Memory B cell (primary cell): ENCODE data around the gene TULP4.
"Not testable (repeated sequence)": the region's sequence is repeated elsewhere in the genome, so short reads cannot be mapped to it uniquely, and the experiment has no call there.

Source experiments
- ATAC-seq: fragments of 150-1000 bp; cut with Tn5 transposase; 2 replicates; pipeline ENCODE4 v1.10.0; 2021; ENCODE audit warnings: low read depth, mild to moderate bottlenecking, moderate library complexity
- DNase-seq, 2 donors: peaks; one replicate each; pipeline ENCODE4 v3.0.0; 2022; ENCODE audit warnings: low spot score in 2 of 2
- H3K27ac Mint-ChIP-seq: one replicate; pipeline ENCODE4 v1.8.0; 2022; ENCODE audit warnings: mild to moderate bottlenecking, moderate library complexity, mixed read lengths
- H3K27me3 Mint-ChIP-seq: one replicate; pipeline ENCODE4 v1.8.0; 2022; ENCODE audit warnings: mixed read lengths
- H3K36me3 Mint-ChIP-seq: one replicate; pipeline ENCODE4 v1.8.0; 2022; ENCODE audit warnings: mild to moderate bottlenecking, mixed read lengths
- H3K4me1 Mint-ChIP-seq: one replicate; pipeline ENCODE4 v1.8.0; 2022; ENCODE audit warnings: mixed read lengths
- H3K4me3 Mint-ChIP-seq: one replicate; pipeline ENCODE4 v1.8.0; 2022; ENCODE audit warnings: mild to moderate bottlenecking, moderate library complexity, mixed read lengths
- H3K9me3 Mint-ChIP-seq: one replicate; pipeline ENCODE4 v1.8.0; 2022; ENCODE audit warnings: mixed read lengths

TULP4 gene

DNA sequence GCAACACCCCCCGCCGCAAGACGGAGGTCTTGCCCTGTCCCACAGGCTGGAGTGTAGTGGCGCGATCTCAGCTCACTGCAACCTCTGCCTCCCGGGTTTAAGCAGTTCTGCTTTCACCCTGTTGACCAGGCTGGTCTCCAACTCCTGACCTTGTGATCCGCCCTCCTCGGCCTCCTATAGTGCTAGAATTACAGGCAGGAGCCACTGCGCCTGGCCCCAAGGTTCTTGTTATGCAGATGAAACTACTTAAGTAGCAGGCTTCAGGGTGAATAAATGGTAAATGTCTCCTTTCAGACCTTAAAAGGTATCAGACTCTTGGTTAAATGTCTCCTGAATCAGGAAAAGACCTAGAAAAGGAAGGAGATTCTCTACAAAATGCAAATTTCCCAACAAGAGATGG is 152.2 kb downstream of the TULP4 start:
- Mint-ChIP-seq H3K27ac (no peak overlapping the region), H3K4me1 (no peaks in the 10 kb centered on the region), H3K36me3 (peaks cover 45% of the 10 kb centered on the region), H3K4me3 (no peak overlapping the region), H3K9me3 (no peaks in the 10 kb centered on the region), H3K27me3 (no peaks in the 10 kb centered on the region)
- ATAC-seq, result no peak
- no peak for DNase-seq

DNA sequence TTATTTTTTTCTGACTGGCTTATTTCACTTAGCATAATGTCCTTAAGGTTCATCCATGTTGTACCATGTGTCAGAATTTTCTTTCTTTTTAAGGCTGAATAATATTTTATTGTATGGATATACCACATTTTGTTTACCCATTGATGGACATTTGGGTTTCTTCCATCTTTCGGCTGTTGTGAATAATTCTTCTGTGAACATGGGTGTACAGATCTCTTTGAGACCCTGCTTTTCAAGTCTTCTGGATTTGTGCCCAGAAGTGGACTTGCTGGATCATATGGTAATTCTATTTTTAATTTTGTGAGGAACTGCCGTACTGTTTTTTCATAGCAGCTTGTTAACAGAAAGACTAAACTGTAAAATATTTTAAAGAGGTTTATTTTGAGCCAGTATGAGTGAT is 153.0 kb downstream of the TULP4 start:
- DNase-seq (no peak), ATAC-seq (no peak)
- Mint-ChIP-seq H3K4me3 (no peak overlapping the region), H3K36me3 (peaks cover 45% of the 10 kb centered on the region), H3K9me3 (no peaks in the 10 kb centered on the region), H3K4me1 (no peaks in the 10 kb centered on the region), H3K27ac (no peak overlapping the region), H3K27me3 (no peaks in the 10 kb centered on the region)

DNA sequence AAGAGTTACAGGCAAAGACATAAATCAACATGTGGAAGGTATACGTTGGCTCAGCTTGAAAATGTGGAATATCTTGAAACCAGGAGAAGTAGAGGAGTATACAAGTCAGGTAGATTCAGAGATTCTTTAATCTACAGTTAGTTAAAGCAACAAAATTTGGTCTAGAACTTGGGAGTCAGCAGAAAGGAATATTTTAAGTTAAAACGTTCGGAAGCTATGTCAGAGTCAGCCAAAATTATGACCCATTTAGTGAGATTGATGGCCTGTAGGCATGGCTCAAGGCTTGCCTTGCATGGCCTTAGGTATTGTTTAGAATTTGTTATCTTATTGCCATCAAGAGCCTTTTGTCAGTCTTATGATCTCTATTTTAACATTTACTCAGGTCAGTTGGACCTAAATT is 153.5 kb downstream of the TULP4 start:
- no peaks in the 10 kb centered on the region for H3K27me3 Mint-ChIP-seq
- no peak for ATAC-seq
- no peak overlapping the region for H3K27ac Mint-ChIP-seq
- H3K9me3 Mint-ChIP-seq, result no peaks in the 10 kb centered on the region
- no peak for DNase-seq
- peaks cover 46% of the 10 kb centered on the region for H3K36me3 Mint-ChIP-seq
- no peak overlapping the region for H3K4me3 Mint-ChIP-seq
- peaks cover 2% of the 10 kb centered on the region for H3K4me1 Mint-ChIP-seq

DNA sequence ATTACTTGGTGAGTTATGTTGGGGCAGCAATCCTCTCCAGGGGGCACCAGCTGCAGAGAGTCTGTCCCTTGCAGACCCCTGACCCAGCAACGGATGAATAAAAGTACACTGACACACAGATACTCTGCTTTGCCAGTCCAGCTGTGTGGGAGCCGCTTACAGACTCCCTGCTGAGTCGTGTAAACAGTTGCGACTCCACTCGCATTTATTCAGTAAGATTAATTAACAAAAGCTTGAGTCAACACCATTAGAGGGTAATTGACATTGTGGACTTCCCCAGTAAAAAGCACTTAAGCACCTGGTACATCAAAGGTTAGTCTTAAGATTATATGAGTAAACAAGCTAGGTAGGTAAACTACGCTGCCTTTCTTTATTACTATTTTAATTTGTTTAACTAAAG is 155.7 kb downstream of the TULP4 start:
- Mint-ChIP-seq H3K4me1 (peaks cover 9% of the 10 kb centered on the region), H3K4me3 (no peak overlapping the region), H3K9me3 (no peaks in the 10 kb centered on the region), H3K27me3 (no peaks in the 10 kb centered on the region), H3K27ac (no peak overlapping the region), H3K36me3 (peaks cover 43% of the 10 kb centered on the region)
- DNase-seq, result no peak
- ATAC-seq, result no peak

DNA sequence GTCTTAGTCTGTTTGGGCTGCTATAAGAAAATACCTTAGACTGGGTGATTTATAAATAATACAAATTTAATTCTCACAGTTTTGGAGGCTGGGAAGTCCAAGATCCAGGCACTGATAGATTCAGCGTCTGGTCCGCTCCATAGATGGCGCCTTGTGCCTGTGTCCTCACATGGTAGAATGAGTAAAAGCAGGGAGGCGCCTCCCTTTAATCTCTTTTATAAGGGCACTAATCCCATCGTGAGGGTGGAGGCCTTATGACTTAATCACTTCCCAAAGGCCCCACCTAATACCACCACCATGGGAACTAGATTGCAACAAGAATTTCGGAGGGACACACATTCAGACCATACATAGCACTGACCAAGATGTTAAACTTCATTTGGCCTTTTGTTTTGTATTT is 156.4 kb downstream of the TULP4 start:
- H3K27me3 Mint-ChIP-seq, result no peaks in the 10 kb centered on the region
- ATAC-seq, result no peak
- peaks cover 9% of the 10 kb centered on the region for H3K4me1 Mint-ChIP-seq
- H3K9me3 Mint-ChIP-seq, result no peaks in the 10 kb centered on the region
- no peak for DNase-seq
- H3K4me3 Mint-ChIP-seq, result no peak overlapping the region
- H3K36me3 Mint-ChIP-seq, result peaks cover 39% of the 10 kb centered on the region
- no peak overlapping the region for H3K27ac Mint-ChIP-seq

DNA sequence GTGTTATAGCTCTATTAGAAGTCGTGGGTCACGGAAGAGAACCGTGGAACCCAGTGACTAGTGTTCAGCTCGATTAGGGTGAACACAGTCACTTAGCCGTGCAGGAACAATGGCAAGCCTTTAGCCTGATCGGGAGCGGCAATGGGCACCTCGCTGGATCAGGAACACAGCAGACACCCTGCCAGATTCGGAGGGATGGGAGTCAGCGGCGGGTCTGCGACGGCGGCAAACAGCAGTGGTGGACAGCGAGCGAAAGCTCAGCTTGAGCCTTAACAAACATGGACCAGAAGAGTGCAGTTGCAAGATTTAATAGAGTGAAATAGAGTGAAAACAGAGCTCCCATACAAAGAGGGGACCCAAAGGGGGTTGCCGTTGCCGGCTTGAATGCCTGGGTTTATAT is 157.8 kb downstream of the TULP4 start:
- ATAC-seq, H3K27ac Mint-ChIP-seq, DNase-seq, H3K4me3 Mint-ChIP-seq, H3K27me3 Mint-ChIP-seq, H3K9me3 Mint-ChIP-seq: not testable (repeated sequence)
- peaks cover 11% of the 10 kb centered on the region for H3K4me1 Mint-ChIP-seq
- peaks cover 31% of the 10 kb centered on the region for H3K36me3 Mint-ChIP-seq

DNA sequence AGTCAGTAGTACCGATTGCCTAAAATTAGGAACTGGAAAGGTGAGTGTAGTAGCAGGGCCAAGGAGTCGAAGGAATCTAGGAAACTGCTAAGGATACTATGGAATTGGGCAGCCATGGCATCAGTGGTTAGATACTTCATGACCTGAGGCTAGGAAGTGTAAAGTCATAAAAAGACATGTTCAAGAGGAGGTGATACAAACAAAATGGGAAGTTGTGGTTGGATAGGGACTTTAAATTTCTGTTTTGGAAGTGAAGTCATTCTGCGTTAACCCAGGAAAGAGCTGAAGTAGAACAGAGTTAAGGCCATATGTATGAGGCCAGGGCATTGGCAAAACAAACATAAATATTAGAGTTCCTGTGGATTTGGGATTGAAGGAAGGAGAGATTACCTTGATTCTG is 159.1 kb downstream of the TULP4 start:
- no peaks in the 10 kb centered on the region for H3K9me3 Mint-ChIP-seq
- DNase-seq, result no peak
- H3K27me3 Mint-ChIP-seq, result no peaks in the 10 kb centered on the region
- peak overlapping the region; percentile 5 for H3K27ac Mint-ChIP-seq
- peaks cover 23% of the 10 kb centered on the region for H3K4me1 Mint-ChIP-seq
- ATAC-seq, result peak; percentile 24
- no peak overlapping the region for H3K4me3 Mint-ChIP-seq
- H3K36me3 Mint-ChIP-seq, result peaks cover 24% of the 10 kb centered on the region

DNA sequence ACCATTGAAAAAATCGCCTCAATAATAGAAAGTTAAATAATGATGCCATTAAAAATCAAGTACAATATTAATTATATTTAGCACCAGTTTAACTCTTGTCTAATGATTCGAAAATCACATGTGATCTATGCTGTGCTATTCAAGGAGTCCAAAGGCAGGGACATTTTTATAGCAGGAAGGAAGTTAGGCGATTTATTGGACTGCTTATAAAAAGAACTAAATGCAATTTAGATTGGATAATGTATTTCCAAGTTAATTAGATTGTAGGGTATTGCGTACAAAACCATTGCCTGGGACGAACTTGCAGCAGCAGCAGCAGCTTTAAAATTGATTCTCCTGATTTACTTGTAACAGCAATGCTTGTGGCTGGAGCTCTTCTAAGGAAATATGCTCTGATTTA is 160.2 kb downstream of the TULP4 start:
- Mint-ChIP-seq H3K4me1 (peaks cover 29% of the 10 kb centered on the region), H3K27ac (no peak overlapping the region), H3K27me3 (no peaks in the 10 kb centered on the region), H3K9me3 (no peaks in the 10 kb centered on the region), H3K36me3 (peaks cover 28% of the 10 kb centered on the region), H3K4me3 (no peak overlapping the region)
- DNase-seq, result no peak
- no peak for ATAC-seq

DNA sequence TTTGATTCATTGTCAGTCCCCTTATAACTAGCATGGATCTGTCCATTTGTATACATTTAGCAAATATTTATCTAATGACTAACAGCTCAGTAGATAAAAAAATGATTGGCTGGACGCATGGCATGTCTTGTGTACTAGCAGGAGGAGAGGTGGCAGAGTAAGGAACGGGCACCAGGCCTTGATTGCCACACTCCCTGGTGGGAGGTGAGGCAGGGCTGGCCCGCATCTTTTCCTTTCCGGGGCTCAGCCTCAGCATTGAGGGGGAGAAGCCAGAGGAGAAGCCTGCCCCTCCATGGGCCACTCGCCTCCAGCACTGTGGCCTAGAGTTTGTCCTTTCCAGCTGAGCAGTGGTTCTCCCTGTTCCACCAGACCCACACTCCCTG is 162.7 kb downstream of the TULP4 start:
- Mint-ChIP-seq H3K9me3 (no peaks in the 10 kb centered on the region), H3K27me3 (no peaks in the 10 kb centered on the region), H3K4me3 (peak overlapping the region; percentile 53), H3K4me1 (peaks cover 29% of the 10 kb centered on the region), H3K36me3 (peaks cover 24% of the 10 kb centered on the region), H3K27ac (no peak overlapping the region)
- ATAC-seq, result no peak
- DNase-seq, result no peak

DNA sequence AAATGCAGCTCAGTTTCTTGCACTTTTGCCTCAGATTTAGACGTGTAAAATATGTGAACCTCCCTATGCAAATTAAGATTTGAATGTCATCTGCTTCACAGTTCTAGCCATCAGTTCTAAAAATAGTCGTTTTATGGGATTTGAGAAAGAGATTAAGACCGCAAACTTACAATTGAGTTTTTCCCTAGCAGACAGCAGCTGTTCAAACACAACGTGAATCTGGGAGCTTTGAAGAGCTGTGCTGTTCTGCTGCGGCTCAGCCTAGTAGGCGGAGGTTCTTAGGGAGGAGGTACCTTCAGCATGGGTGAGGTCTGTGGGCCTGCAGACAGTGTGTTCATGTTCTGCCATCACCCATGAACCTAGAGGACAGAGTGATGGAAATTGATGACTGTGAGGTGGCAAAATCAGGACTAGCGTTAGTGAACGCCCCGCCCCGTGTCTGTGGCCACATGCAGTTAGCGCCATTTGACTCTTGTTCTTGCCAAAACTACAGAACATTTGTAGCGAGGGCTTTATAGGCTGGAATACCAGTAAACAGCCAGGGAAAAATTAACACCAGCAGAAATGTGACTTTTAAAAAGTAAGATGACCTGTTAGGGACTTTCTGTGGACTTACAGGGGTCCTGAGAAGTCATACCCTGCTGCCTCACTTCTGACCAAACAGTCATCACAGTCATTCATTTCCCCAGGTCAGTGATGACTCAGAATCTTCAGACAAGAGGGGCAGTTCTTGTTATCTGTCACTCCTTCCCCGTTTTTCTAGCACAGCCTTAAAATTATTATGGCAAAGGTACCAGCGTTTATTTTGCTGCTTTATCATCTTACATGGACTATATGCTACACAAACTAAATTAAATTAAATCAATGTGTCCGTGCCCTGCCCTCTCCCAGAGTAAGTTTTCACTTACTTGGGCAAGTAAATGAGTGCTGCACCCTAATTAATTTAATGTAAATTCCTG is 163.4 kb downstream of the TULP4 start:
- Mint-ChIP-seq H3K27me3 (no peaks in the 10 kb centered on the region), H3K27ac (peak overlapping the region; percentile 40), H3K4me1 (peaks cover 28% of the 10 kb centered on the region), H3K4me3 (peak overlapping the region; percentile 53), H3K36me3 (peaks cover 29% of the 10 kb centered on the region), H3K9me3 (no peaks in the 10 kb centered on the region)
- peak; percentile 76 for ATAC-seq
- DNase-seq, result no peak

DNA sequence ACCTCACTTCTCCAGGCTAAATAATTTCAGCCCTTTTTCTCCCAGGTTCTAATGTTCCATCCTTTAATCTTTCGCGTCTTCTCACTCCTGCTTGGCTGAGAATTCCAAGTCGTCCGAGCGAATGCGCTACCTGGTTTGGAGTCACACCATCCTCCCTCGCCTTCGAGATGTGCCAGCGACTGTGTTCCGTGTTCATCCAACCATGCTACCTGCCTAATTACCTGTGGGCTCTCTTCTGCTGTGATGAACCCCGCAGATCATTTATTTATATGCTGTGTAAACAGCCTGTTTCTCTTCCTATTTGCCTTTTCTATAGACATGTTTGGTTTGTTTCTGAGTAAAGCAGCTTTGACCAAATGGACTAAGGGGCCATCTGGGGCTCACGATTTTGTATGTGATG is 164.1 kb downstream of the TULP4 start:
- DNase-seq (no peak), ATAC-seq (no peak)
- Mint-ChIP-seq H3K9me3 (no peaks in the 10 kb centered on the region), H3K36me3 (peaks cover 31% of the 10 kb centered on the region), H3K4me3 (peak overlapping the region; percentile 66), H3K4me1 (peaks cover 21% of the 10 kb centered on the region), H3K27me3 (no peaks in the 10 kb centered on the region), H3K27ac (peak overlapping the region; percentile 40)

DNA sequence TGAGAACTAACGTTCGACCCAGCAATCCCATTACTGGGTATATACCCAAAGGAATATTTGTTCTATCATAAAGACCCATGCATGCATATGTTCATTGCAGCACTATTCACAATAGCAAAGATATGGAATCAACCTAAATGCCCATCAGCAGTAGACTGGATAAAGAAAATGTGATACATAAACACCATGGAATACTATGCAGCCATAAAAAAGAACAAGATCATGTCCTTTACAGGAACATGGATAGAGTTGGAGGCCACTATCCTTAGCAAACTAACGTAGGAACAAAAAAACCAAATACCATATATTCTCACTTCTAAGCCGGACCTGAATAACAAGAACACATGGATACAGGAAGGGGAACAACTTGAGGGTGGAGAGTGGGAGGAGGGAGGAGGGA is 165.5 kb downstream of the TULP4 start:
- H3K36me3 Mint-ChIP-seq, result peaks cover 41% of the 10 kb centered on the region

DNA sequence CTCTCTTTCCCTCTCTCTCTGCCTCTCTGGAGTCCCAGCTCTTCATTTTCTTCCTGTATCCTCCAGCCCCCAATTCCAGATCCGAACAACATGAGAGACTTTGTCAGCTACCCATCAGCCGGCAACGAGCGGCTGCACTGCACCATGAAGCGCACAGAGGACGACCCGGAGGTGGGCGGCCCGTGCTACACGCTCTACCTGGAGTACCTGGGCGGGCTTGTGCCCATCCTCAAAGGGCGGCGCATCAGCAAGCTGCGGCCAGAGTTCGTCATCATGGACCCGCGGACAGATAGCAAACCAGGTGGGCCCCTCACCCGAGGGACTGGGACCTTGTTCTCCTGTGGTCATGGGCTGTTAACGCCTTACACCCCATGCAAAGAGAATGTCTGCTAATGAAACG is 168.7 kb downstream of the TULP4 start:
- H3K4me3 Mint-ChIP-seq, result no peak overlapping the region
- no peak for DNase-seq
- H3K27me3 Mint-ChIP-seq, result no peaks in the 10 kb centered on the region
- peak overlapping the region; percentile 1 for H3K27ac Mint-ChIP-seq
- no peaks in the 10 kb centered on the region for H3K9me3 Mint-ChIP-seq
- no peak for ATAC-seq
- peaks cover 50% of the 10 kb centered on the region for H3K36me3 Mint-ChIP-seq
- H3K4me1 Mint-ChIP-seq, result peaks cover 12% of the 10 kb centered on the region

More for the DNA sequence above, 165.5 kb downstream of the TULP4 start:
- ATAC-seq, DNase-seq, H3K9me3 Mint-ChIP-seq, H3K27me3 Mint-ChIP-seq, H3K4me3 Mint-ChIP-seq, H3K27ac Mint-ChIP-seq: not testable (repeated sequence)
- peaks cover 22% of the 10 kb centered on the region for H3K4me1 Mint-ChIP-seq

DNA sequence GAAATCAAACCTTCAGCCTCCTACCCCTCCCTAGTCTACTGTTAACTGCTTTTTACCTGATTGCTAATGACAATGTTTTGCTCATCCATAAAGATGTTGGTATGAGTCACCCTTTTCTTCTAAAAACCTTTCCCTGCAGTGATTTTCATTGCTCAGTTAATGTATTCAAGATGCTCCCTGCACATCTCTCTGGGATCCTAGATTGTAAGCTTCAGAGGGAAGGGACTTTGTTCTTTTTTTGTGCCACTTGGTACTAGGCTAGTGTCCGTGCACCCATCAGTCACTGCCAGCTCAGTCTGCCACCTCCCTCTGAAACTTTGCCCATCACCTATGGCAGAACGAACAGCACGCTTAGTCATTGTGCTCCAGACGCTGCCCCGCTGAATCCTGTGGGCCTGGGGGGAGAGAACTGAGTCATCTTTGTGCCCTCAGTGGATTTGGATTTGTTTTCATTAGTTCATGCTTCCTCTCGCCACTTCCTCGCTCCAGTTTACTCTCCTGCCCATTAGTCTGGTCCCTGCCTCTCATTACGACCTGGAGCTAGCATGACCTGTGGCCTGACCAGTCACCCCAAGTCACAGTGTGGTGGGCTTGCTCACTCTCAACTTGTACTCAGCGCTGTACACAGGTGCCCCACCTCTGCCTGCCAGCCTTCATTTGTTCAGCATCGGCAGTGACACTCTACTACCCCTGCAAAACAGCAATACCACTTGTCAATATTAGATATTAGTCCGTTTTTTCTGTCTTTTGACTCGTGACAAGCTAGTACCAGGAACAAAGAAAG is 169.6 kb downstream of the TULP4 start:
- Mint-ChIP-seq H3K4me1 (peaks cover 3% of the 10 kb centered on the region), H3K36me3 (peaks cover 46% of the 10 kb centered on the region), H3K27me3 (no peaks in the 10 kb centered on the region), H3K4me3 (no peak overlapping the region), H3K27ac (no peak overlapping the region), H3K9me3 (no peaks in the 10 kb centered on the region)
- ATAC-seq (no peak), DNase-seq (no peak)
